Transverse colon (tissue), 4 donors: ENCODE measurements around the gene NAV3. TPM values are rescaled to one million over a fixed set of nuclear protein-coding genes. Genes with fewer than 3 reads are reported as not detected.

Experiments used
- DNase-seq: peaks from one replicate; pipeline ENCODE4 v3.0.0-alpha.2; 2019
- H3K27ac ChIP-seq, 4 donors: fragments of 200-600 bp; sonication (generic); 2 replicates each; pipeline ENCODE4 v1.5.1; 2016 to 2018; ENCODE audit warnings: inconsistent platforms in 4 of 4
- H3K27me3 ChIP-seq: fragments of 200-600 bp; sonication (generic); 2 replicates; pipeline ENCODE4 v1.5.1; 2017; ENCODE audit warnings: inconsistent platforms
- H3K36me3 ChIP-seq, 4 donors: fragments of 200-600 bp; sonication (generic); 2 replicates each; pipeline ENCODE4 v1.5.1; 2017 to 2019; ENCODE audit warnings: inconsistent platforms in 4 of 4
- H3K4me1 ChIP-seq, 4 donors: fragments of 200-600 bp; sonication (generic); 2 replicates each; pipeline ENCODE4 v1.5.1; 2017 to 2020; ENCODE audit warnings: inconsistent platforms in 4 of 4
- H3K4me3 ChIP-seq, 4 donors: fragments of 200-600 bp; sonication (generic); 1 replicate in 1 of 4; 2 replicates in 3 of 4; pipeline versions ENCODE4 v1.5.1 to v1.6.1; 2017 to 2019; ENCODE audit warnings: inconsistent platforms in 4 of 4
- H3K9me3 ChIP-seq, 2 donors: fragments of 200-600 bp; sonication (generic); 2 replicates each; pipeline ENCODE4 v1.5.1; 2017 to 2019; ENCODE audit warnings: inconsistent platforms in 2 of 2
- EP300 ChIP-seq: sonication (generic); formaldehyde crosslinking; IDR thresholded peaks from one replicate; pipeline ENCODE4 v1.6.1; 2017; ENCODE audit warnings: antibody characterized with exemption, low read depth
- POLR2A ChIP-seq: fragments of 450-650 bp; IDR thresholded peaks from one replicate; pipeline ENCODE4 v1.6.1; 2016; ENCODE audit warnings: antibody characterized with exemption, mild to moderate bottlenecking, moderate library complexity
- POLR2AphosphoS5 ChIP-seq, 3 donors: sonication (generic); formaldehyde crosslinking; IDR thresholded peaks; one replicate each; pipeline ENCODE4 v1.6.1; 2016; ENCODE audit warnings: antibody characterized with exemption in 3 of 3
- WGBS, 2 donors: methylation state at CpG; one replicate each; pipeline ENCODE4 v1.1.5; 2018; ENCODE audit warnings: low coverage in 1 of 2; 5-methylcytosine and 5-hydroxymethylcytosine counted together
- in situ Hi-C, 4 donors: fragments of 200-750 bp; cut with MboI; loops; one replicate each; pipeline versions ENCODE4 v1.15.0 to v1.15.1; 2017; ENCODE audit warnings: low sequenced_read_pairs in 3 of 4, low pct_ligation_motif_present in 1 of 4, low pct_unique_long_range_greater_than_20kb in 1 of 4
- intact Hi-C: fragments of 100-400 bp; cut with DNase I; formaldehyde crosslinking; loops from one replicate; pipeline ENCODE4 v1.15.1; 2023; ENCODE audit warnings: low total_unique reads
- total RNA-seq, 4 donors: library from RNA; depleted of rRNA; stranded (reverse); fragments of >200 nt; gene quantifications; one replicate each; pipeline ENCODE4 v1.1.0, GENCODE V29; 2016
- TF ChIP-seq, protein P1 (sequence below), 5 experiments: fragments of 200-600 bp in 3 of 5; fragments of 450-650 bp in 2 of 5; sonication (generic) in 3 of 5; IDR thresholded peaks; 1 replicate in 2 of 5; 2 replicates in 3 of 5; pipeline ENCODE4 v1.5.1; 2016 to 2017; ENCODE audit warnings: antibody characterized with exemption in 5 of 5, inconsistent platforms in 3 of 5, mild to moderate bottlenecking in 2 of 5, moderate library complexity in 1 of 5

NAV3 gene
- total RNA-seq, 4 donors from 2014 or later: 1.1 to 10.6 (median 3.6) TPM

- no peaks in the 10 kb centered on the region for H3K9me3 ChIP-seq
- in situ Hi-C loops: no loop called here
- 67 to 75% methylated on average over 2 to 4 of the region's 4 CpGs for WGBS, 2 donors
- peaks cover 0 to 5% (median 0%) of the 10 kb centered on the region in 4 donors for H3K4me1 ChIP-seq
- H3K27me3 ChIP-seq: no peaks in the 10 kb centered on the region
- DNase-seq: no peak
- H3K27ac ChIP-seq: no peak overlapping the region
- no peaks in the 10 kb centered on the region for H3K36me3 ChIP-seq
- TF ChIP-seq, protein P1, sequence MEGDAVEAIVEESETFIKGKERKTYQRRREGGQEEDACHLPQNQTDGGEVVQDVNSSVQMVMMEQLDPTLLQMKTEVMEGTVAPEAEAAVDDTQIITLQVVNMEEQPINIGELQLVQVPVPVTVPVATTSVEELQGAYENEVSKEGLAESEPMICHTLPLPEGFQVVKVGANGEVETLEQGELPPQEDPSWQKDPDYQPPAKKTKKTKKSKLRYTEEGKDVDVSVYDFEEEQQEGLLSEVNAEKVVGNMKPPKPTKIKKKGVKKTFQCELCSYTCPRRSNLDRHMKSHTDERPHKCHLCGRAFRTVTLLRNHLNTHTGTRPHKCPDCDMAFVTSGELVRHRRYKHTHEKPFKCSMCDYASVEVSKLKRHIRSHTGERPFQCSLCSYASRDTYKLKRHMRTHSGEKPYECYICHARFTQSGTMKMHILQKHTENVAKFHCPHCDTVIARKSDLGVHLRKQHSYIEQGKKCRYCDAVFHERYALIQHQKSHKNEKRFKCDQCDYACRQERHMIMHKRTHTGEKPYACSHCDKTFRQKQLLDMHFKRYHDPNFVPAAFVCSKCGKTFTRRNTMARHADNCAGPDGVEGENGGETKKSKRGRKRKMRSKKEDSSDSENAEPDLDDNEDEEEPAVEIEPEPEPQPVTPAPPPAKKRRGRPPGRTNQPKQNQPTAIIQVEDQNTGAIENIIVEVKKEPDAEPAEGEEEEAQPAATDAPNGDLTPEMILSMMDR (IDR thresholded peaks at IDR 0.05): no peak
- no peak for TF ChIP-seq POLR2A
- TF ChIP-seq POLR2AphosphoS5 (IDR thresholded peaks at IDR 0.05): no peak
- no peak for TF ChIP-seq EP300
- intact Hi-C loops: no loop called here
- H3K4me3 ChIP-seq: no peak overlapping the region
Measured at GRCh38 chr12:78085542-78086182, 255.0 kb downstream of the NAV3 start.

DNA sequence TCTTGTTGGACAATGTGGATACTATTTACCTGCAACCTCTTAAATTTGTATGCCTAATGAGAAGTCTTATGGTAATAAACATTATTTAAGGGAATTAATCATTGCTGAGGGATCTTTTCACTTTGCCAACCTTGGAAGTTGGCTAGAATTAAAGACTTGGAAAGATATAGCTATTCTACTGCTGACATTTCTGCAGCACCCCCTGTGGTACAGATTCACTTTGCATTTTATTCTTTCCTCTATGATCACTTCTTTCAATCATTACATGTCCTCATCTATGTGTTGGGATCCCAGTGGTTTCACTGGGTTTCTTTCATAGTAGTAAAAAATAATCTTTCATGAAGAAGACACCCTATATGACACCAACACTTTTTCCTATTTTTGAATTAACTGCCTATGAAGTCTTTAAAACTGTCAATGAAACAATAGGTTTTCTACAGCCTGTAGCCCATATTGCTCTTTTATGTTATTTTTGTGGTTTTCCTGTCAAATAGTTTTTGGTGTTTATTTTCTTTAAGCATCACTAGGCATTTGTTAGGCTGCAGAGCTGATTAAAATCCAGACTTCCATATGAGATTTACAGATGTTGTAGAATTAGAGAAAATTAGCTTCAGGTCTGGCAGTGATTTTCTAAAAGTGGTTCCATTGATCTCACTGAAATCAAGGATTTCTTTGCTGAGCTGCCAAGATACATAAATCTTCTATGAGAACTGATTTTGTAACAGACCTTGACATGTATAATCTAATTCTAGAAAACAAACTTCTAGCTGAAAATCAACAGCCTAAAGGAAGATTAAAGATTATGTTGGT is 256.1 kb downstream of the NAV3 start:
- Histone ChIP-seq H3K27me3 (no peaks in the 10 kb centered on the region), H3K36me3 (no peaks in the 10 kb centered on the region), H3K27ac (no peak overlapping the region), H3K9me3 (no peaks in the 10 kb centered on the region), H3K4me1 (peaks cover 0 to 5% (median 0%) of the 10 kb centered on the region in 4 donors), H3K4me3 (no peak overlapping the region)
- intact Hi-C loops: no loop called here
- in situ Hi-C loops: no loop called here
- TF ChIP-seq, protein P1 (IDR thresholded peaks at IDR 0.05): no peak
- no peak for TF ChIP-seq EP300
- TF ChIP-seq POLR2A: no peak
- TF ChIP-seq POLR2AphosphoS5 (IDR thresholded peaks at IDR 0.05): no peak
- no peak for DNase-seq

DNA sequence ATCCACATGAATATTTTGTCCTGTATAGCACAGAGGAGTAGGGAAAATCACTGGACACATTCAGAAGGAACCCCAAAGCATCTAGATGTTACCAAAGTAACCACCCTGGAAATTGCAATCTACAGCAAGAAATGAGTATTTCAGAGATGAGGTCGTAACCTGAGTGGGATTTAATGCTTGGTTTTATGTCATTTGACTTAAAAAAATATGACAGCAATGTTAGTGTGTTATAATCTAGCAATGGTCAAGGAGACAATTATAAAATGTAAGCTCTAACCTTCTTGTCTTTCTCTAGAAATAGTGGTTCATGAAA is 256.6 kb downstream of the NAV3 start:
- 55 to 65% methylated on average over 1 of the region's 1 CpG for WGBS, 2 donors
- H3K27me3 ChIP-seq: no peaks in the 10 kb centered on the region
- no peak overlapping the region for H3K4me3 ChIP-seq
- TF ChIP-seq, protein P1 (IDR thresholded peaks at IDR 0.05): no peak
- TF ChIP-seq POLR2AphosphoS5 (IDR thresholded peaks at IDR 0.05) (no peak), EP300 (no peak), POLR2A (no peak)
- H3K27ac ChIP-seq: no peak overlapping the region
- no peak for DNase-seq
- in situ Hi-C loops (no loop called here), intact Hi-C loops (no loop called here)
- H3K4me1 ChIP-seq: peaks cover 0 to 5% (median 0%) of the 10 kb centered on the region in 4 donors
- H3K9me3 ChIP-seq: no peaks in the 10 kb centered on the region
- H3K36me3 ChIP-seq: no peaks in the 10 kb centered on the region

GRCh38 chr12:78088391-78088832 is 257.7 kb downstream of the NAV3 start:
- in situ Hi-C loops (no loop called here), intact Hi-C loops (no loop called here)
- Histone ChIP-seq H3K4me1 (peaks cover 0 to 5% (median 0%) of the 10 kb centered on the region in 4 donors), H3K36me3 (no peaks in the 10 kb centered on the region), H3K9me3 (no peaks in the 10 kb centered on the region), H3K27ac (no peak overlapping the region), H3K4me3 (peak overlapping the region in 2 of 4 donors; percentile 6 to 11), H3K27me3 (no peaks in the 10 kb centered on the region)
- WGBS, 2 donors: 42 to 44% methylated on average over 3 of the region's 3 CpGs
- no peak for DNase-seq
- no peak for TF ChIP-seq POLR2AphosphoS5 (IDR thresholded peaks at IDR 0.05)
- no peak for TF ChIP-seq POLR2A
- no peak for TF ChIP-seq EP300
- TF ChIP-seq, protein P1 (IDR thresholded peaks at IDR 0.05): no peak
